ENCODE results near the gene LMO3.
"Not testable (repeated sequence)": the region's sequence is repeated elsewhere in the genome, so short reads cannot be mapped to it uniquely, and the experiment has no call there.

The LMO3 gene

GRCh38 chr12:16537652-16538051 lies 68.3 kb downstream of the LMO3 start:
- not testable (repeated sequence) for DNase-seq

GRCh38 chr12:16531621-16532020 lies 74.3 kb downstream of the LMO3 start:
- peak; percentile 86 for DNase-seq

GRCh38 chr12:16530268-16530850 lies 75.6 kb downstream of the LMO3 start:
- peak; percentile 12 for DNase-seq

GRCh38 chr12:16526693-16527092 lies 79.3 kb downstream of the LMO3 start:
- DNase-seq = no peak

- no peak for DNase-seq
These were observed 81.6 kb downstream of the LMO3 start for GRCh38 chr12:16524378-16524777.

- DNase-seq = no peak
These were observed 82.0 kb downstream of the LMO3 start for GRCh38 chr12:16523951-16524331.

GRCh38 chr12:16523284-16523950 lies 82.5 kb downstream of the LMO3 start:
- no peak for DNase-seq

- DNase-seq = no peak
These were observed 85.6 kb downstream of the LMO3 start for GRCh38 chr12:16520328-16520727.

- no peak for DNase-seq
These were observed 90.3 kb downstream of the LMO3 start for GRCh38 chr12:16515666-16516065.

- no peak for DNase-seq
These were observed 92.7 kb downstream of the LMO3 start for GRCh38 chr12:16513231-16513630.

GRCh38 chr12:16509411-16509810 lies 96.6 kb downstream of the LMO3 start:
- no peak for DNase-seq

- no peak for DNase-seq
These were observed 99.6 kb downstream of the LMO3 start for GRCh38 chr12:16506394-16506793.

- DNase-seq = no peak
These were observed 101.8 kb downstream of the LMO3 start for GRCh38 chr12:16504200-16504599.

- DNase-seq = no peak
These were observed 106.4 kb downstream of the LMO3 start for GRCh38 chr12:16499611-16500010.

Data from DMS153 (cell line).